ENCODE measurements around the gene GATA2.

The GATA2 gene

DNA sequence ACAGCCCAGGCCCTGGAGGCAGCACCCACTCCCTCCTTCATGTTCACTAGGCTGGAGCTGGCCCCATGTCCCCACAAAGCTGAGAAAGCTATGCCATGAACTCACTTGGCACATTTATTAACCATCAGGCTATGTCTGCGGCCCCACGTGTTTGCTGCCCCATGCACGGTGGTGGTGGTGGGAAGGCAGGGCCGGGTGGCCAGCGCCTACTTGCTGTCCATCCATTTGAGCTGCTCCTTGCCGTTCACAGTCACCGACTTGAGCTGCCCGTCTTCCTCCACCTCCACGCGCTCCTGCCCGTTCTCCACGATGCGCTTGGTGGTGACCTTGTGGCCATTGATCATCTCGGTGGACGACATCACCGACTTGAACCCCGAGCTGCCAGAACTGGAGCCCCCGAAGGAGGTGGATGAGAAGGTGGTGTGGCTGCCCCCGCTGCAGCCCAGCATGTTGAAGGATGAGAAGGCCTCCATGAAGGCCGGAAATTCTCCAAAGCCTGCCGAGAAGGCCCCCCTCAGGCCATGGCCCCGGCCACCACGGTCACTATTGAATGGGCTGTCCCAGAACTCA is 30.6 kb downstream of the GATA2 start:
- no peak for TF ChIP-seq ZNF70 (CRISPR knock-in tag; IDR thresholded peaks at IDR 0.05)
- TF ChIP-seq ZNF565 (CRISPR knock-in tag; conservative IDR thresholded peaks at IDR 0.05; ENCODE audit: low read depth): no peak
- TF ChIP-seq TCF4 (CRISPR knock-in tag; IDR thresholded peaks at IDR 0.05; ENCODE audit: borderline replicate concordance): no peak
- TF ChIP-seq ESRRG (CRISPR knock-in tag; IDR thresholded peaks at IDR 0.05): no peak
- TF ChIP-seq, protein P1, sequence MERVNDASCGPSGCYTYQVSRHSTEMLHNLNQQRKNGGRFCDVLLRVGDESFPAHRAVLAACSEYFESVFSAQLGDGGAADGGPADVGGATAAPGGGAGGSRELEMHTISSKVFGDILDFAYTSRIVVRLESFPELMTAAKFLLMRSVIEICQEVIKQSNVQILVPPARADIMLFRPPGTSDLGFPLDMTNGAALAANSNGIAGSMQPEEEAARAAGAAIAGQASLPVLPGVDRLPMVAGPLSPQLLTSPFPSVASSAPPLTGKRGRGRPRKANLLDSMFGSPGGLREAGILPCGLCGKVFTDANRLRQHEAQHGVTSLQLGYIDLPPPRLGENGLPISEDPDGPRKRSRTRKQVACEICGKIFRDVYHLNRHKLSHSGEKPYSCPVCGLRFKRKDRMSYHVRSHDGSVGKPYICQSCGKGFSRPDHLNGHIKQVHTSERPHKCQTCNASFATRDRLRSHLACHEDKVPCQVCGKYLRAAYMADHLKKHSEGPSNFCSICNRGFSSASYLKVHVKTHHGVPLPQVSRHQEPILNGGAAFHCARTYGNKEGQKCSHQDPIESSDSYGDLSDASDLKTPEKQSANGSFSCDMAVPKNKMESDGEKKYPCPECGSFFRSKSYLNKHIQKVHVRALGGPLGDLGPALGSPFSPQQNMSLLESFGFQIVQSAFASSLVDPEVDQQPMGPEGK (CRISPR knock-in tag; IDR thresholded peaks at IDR 0.05; ENCODE audit: borderline replicate concordance): no peak
- TF ChIP-seq PPARA (CRISPR knock-in tag; IDR thresholded peaks at IDR 0.05; ENCODE audit: borderline replicate concordance): no peak
- TF ChIP-seq ARNTL (CRISPR knock-in tag; IDR thresholded peaks at IDR 0.05; ENCODE audit: borderline replicate concordance, low read depth): no peak
- TF ChIP-seq CSDC2 (CRISPR knock-in tag; IDR thresholded peaks at IDR 0.05): no peak
- TF ChIP-seq, protein P2, sequence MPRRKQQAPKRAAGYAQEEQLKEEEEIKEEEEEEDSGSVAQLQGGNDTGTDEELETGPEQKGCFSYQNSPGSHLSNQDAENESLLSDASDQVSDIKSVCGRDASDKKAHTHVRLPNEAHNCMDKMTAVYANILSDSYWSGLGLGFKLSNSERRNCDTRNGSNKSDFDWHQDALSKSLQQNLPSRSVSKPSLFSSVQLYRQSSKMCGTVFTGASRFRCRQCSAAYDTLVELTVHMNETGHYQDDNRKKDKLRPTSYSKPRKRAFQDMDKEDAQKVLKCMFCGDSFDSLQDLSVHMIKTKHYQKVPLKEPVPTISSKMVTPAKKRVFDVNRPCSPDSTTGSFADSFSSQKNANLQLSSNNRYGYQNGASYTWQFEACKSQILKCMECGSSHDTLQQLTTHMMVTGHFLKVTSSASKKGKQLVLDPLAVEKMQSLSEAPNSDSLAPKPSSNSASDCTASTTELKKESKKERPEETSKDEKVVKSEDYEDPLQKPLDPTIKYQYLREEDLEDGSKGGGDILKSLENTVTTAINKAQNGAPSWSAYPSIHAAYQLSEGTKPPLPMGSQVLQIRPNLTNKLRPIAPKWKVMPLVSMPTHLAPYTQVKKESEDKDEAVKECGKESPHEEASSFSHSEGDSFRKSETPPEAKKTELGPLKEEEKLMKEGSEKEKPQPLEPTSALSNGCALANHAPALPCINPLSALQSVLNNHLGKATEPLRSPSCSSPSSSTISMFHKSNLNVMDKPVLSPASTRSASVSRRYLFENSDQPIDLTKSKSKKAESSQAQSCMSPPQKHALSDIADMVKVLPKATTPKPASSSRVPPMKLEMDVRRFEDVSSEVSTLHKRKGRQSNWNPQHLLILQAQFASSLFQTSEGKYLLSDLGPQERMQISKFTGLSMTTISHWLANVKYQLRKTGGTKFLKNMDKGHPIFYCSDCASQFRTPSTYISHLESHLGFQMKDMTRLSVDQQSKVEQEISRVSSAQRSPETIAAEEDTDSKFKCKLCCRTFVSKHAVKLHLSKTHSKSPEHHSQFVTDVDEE (CRISPR knock-in tag; IDR thresholded peaks at IDR 0.05): no peak
- no peak for TF ChIP-seq ZFP3 (CRISPR knock-in tag; IDR thresholded peaks at IDR 0.05)
- TF ChIP-seq, protein P3, sequence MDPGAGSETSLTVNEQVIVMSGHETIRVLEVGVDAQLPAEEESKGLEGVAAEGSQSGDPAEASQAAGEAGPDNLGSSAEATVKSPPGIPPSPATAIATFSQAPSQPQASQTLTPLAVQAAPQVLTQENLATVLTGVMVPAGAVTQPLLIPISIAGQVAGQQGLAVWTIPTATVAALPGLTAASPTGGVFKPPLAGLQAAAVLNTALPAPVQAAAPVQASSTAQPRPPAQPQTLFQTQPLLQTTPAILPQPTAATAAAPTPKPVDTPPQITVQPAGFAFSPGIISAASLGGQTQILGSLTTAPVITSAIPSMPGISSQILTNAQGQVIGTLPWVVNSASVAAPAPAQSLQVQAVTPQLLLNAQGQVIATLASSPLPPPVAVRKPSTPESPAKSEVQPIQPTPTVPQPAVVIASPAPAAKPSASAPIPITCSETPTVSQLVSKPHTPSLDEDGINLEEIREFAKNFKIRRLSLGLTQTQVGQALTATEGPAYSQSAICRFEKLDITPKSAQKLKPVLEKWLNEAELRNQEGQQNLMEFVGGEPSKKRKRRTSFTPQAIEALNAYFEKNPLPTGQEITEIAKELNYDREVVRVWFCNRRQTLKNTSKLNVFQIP (CRISPR knock-in tag; IDR thresholded peaks at IDR 0.05; ENCODE audit: borderline replicate concordance, low read depth): no peak
- no peak for ATAC-seq

DNA sequence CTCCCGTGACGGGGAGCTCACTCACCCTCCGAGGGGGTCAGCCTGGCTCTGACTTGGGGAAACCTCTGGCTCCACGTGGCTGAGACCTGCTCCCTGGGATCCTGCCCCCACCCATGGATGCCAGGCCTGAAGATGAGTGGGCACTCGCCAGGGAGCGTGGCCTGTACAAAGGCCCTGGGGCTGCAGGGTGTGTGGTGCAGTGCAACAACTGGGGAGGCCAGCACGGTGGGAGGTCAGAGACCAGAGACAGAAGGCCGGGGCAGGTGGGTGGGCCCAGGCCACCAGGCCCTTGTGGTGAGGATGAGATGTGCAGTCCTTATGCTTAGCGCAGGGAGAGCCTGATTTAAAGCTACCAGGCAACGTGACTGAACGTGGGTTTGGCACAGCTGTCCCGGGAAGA is 31.3 kb downstream of the GATA2 start:
- no peak for ATAC-seq
- TF ChIP-seq SNAI2 (CRISPR knock-in tag; IDR thresholded peaks at IDR 0.05) (no peak), ZNF565 (CRISPR knock-in tag; conservative IDR thresholded peaks at IDR 0.05; ENCODE audit: low read depth) (no peak), ESRRG (CRISPR knock-in tag; IDR thresholded peaks at IDR 0.05) (no peak), ZNF70 (CRISPR knock-in tag; IDR thresholded peaks at IDR 0.05) (no peak), ZNF8 (CRISPR knock-in tag; IDR thresholded peaks at IDR 0.05) (no peak), RARB (CRISPR knock-in tag; IDR thresholded peaks at IDR 0.05) (no peak), PPARA (CRISPR knock-in tag; IDR thresholded peaks at IDR 0.05; ENCODE audit: borderline replicate concordance) (no peak), BACH2 (CRISPR knock-in tag; IDR thresholded peaks at IDR 0.05; ENCODE audit: borderline replicate concordance) (no peak), TCF4 (CRISPR knock-in tag; IDR thresholded peaks at IDR 0.05; ENCODE audit: borderline replicate concordance) (no peak), ZFP30 (CRISPR knock-in tag; IDR thresholded peaks at IDR 0.05) (no peak), GLIS3 (CRISPR knock-in tag; IDR thresholded peaks at IDR 0.05) (no peak), CSDC2 (CRISPR knock-in tag; IDR thresholded peaks at IDR 0.05) (no peak), ARNTL (CRISPR knock-in tag; IDR thresholded peaks at IDR 0.05; ENCODE audit: borderline replicate concordance, low read depth) (no peak)
- TF ChIP-seq, protein P3 (CRISPR knock-in tag; IDR thresholded peaks at IDR 0.05; ENCODE audit: borderline replicate concordance, low read depth): no peak
- TF ChIP-seq, protein P1 (CRISPR knock-in tag; IDR thresholded peaks at IDR 0.05; ENCODE audit: borderline replicate concordance): no peak
- TF ChIP-seq, protein P2 (CRISPR knock-in tag; IDR thresholded peaks at IDR 0.05): no peak
- TF ChIP-seq, protein P4, sequence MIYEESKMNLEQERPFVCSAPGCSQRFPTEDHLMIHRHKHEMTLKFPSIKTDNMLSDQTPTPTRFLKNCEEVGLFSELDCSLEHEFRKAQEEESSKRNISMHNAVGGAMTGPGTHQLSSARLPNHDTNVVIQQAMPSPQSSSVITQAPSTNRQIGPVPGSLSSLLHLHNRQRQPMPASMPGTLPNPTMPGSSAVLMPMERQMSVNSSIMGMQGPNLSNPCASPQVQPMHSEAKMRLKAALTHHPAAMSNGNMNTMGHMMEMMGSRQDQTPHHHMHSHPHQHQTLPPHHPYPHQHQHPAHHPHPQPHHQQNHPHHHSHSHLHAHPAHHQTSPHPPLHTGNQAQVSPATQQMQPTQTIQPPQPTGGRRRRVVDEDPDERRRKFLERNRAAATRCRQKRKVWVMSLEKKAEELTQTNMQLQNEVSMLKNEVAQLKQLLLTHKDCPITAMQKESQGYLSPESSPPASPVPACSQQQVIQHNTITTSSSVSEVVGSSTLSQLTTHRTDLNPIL (CRISPR knock-in tag; IDR thresholded peaks at IDR 0.05; ENCODE audit: low read depth): no peak
- TF ChIP-seq, protein P5, sequence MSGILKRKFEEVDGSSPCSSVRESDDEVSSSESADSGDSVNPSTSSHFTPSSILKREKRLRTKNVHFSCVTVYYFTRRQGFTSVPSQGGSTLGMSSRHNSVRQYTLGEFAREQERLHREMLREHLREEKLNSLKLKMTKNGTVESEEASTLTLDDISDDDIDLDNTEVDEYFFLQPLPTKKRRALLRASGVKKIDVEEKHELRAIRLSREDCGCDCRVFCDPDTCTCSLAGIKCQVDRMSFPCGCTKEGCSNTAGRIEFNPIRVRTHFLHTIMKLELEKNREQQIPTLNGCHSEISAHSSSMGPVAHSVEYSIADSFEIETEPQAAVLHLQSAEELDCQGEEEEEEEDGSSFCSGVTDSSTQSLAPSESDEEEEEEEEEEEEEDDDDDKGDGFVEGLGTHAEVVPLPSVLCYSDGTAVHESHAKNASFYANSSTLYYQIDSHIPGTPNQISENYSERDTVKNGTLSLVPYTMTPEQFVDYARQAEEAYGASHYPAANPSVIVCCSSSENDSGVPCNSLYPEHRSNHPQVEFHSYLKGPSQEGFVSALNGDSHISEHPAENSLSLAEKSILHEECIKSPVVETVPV (CRISPR knock-in tag; IDR thresholded peaks at IDR 0.05): no peak

Measured in SK-N-SH treated with all-trans-retinoic acid at 6 μM for 48 hours (cell line).